ENCODE measurements around the gene AMIGO2.
A peak's percentile ranks its signal among the peaks of the same experiment; 100 is the strongest.

Gene AMIGO2

DNA sequence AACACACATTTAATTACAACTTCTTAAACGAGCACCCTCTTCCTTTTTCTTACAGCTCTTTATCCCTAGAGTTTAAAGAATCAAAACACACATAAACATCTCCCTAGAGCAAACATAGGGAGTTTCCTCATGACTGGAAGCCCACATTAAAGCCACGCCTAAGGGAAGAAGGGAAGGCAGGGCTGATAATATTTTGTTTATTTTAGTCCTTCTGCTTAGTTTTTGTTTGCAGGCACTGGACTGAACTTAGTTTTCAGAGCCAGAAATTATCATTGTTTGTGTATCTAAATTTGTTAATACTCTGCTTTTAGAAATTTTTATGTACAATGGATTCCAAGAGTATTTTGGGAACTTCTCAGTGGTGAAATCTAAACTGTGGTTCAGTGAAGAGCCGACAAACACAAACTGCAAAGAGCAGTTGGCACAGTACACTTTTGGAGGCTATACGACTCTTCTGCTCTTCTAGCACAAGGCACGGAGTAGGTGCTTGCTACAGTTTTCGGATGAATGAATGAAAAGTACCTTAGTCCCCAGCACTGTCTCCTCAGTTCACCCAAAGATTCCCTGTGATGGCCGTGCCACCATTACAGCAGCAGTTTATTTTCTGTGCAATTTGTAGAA lies 17.6 kb upstream of the AMIGO2 start:
- no peak for DNase-seq

- DNase-seq, result no peak
Observed at GRCh38 chr12:47095446-47096236, 15.9 kb upstream of the AMIGO2 start.

DNA sequence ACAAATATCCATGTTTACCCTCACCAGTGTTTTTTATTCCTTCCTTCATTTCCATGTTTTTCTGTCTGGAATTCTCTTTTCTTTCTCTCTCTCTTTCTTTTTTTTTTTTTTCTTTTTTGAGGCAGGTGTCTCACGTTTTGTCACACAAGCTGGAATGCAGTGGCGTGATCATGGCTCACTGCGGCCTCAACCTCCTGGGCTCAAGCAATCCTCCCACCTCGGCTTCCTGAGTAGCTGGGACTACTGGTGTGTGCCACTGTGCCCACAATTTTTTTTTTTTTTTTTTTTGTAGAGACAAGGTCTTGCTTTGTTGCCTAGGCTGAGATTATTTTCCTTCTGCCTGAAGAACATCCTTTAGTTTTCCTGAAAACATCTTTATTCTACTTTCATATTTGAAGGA lies 15.0 kb upstream of the AMIGO2 start:
- DNase-seq, result no peak

GRCh38 chr12:47091009-47091408 lies 11.2 kb upstream of the AMIGO2 start:
- DNase-seq, result no peak

DNA sequence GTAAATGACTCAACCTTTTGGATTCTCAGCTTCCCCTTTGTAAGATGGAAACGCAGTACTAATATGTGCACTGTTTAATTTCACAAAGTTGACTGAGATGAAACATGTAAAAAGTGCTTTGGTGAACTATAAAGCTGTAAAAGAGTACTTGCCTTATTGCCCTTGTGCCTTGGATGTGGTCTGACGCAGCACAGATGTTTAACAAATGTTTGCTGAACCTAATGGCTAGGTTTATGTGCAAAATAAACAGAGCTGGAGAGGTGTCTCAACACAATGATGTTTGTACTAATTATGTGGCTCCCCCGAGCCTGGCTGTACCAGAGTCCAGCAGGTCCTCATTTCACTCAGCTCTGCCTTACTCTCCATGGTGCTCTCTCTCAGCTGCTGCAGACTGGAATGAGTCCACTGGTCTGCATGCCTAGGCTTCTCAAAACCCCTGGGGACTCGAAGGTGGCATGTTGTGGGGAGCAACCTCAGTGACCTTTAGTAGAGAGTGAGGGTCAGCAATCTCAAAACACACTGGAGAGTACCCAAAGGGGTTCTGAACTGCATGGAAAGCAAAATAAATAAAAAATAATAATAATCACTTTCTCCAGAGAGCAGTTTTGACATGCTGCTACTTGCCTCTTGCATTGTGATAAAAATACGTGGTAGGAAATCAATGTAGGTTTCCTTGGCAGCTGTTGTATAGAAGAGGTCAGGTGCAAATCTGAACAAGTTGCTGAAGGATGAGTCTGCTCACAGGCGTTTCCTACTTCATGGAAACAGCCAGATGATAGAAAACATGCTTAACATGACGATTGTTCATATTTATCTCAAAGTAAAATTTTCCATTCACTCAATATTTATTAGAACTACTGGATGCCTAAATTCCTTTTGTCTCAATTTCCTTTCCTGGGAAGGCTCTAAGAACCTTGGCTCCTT lies 8.5 kb upstream of the AMIGO2 start:
- no peak for DNase-seq

DNA sequence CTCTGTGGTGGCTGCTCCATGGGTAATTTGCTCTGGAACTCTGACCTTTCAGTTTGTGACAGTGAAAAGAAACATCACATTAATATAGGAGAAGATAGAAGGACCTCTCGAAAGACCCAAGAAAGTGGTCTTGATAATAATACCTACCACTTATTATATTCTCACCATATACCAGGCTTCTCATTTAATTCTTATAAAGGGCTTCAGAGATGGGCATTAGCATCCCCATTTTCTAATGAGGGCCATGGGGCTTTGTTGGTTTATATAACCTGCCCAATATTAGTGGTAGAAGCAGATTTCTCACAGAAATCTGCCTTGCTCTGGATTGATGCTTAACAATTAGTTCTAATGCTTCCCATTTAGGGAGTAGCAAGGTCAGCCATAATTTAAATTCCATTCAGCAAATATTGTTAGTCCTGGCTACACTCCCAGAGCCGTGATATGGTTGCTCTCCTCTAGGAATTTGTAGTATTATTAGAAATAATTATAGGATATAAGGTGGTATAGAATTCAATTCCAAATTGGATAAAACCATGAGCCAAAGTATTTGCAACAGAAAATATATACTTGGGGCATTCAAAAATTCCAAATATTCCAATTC lies 7.4 kb upstream of the AMIGO2 start:
- no peak for DNase-seq

DNA sequence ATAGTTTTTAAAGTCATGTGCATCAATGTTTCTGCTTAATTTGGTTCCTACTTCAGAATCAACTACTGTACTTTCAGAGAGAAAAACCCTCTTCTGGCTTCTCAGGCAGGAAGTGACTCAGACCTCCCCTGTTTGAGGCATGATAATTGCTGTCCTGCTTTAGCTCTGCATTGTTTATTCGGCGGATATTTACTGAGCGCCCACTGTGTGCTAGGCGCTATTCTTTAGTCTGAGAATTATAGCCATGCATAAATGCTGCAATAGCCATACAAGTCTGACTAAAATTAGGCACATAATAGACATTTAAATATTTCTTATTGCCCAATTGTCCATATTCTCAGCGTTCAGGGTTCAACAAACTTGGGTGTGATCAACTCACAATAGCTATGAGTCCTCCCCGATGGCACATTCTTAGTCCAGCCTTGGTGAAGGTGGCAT lies 6.1 kb upstream of the AMIGO2 start:
- DNase-seq, result peak in 1 of 2 experiments; percentile 57

DNA sequence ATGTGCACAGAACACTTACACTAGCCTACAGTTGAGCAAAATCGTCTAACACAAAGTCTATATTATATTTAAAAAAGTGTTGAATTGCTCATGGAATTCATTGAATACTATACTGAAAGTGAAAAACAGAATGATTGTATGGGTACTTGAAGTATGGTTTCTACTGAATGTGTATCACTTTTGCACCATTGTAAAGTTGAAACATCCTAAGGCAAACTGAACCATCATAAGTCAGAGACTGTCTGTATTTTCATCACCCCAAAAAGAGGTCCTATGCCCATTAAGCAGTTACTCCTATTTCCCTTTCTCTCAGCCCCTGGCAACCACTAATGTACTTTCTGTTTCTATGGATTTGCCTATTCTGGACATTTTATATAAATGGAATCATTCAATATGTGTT lies 4.4 kb upstream of the AMIGO2 start:
- no peak for DNase-seq

DNA sequence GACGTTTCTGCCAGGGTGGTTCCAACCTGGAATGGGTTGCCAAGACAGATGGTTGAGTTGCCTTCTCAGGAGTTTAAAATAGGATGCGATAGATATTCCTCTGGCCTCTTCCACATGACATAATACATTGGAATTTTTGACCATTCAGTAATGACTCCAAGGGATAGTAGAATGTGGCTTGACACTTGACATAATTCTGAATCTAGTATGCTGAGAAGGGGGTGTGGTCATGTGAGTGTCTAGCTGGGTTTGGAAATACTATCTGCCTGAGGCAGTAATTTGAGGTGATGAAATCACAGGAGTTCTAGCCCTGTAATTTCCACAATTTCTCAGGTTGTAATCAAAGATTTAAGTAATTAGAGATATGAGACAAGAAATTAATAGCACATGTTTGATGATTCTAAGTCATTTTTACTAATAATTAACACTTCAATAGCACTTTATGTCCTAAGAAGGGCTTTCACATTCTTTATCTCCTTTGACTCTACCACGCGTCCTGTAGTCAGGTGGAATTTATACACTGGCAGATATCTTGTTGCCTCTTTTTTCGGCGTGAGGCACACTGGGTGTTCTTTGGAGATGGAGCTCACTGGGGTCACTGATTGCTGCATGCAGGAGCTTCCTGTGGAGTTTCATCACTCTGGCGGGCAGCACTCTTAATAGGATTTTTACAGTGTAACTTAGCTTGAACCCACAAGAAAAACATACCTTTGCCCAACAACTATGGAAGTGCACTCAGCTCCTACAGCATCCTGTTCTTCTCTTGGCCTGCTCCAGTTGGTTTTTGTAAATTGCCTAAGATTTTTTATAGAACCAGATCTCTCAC lies 3.2 kb upstream of the AMIGO2 start:
- DNase-seq, result no peak

- no peak for DNase-seq
Observed at GRCh38 chr12:47082283-47082682, 2.5 kb upstream of the AMIGO2 start.

DNA sequence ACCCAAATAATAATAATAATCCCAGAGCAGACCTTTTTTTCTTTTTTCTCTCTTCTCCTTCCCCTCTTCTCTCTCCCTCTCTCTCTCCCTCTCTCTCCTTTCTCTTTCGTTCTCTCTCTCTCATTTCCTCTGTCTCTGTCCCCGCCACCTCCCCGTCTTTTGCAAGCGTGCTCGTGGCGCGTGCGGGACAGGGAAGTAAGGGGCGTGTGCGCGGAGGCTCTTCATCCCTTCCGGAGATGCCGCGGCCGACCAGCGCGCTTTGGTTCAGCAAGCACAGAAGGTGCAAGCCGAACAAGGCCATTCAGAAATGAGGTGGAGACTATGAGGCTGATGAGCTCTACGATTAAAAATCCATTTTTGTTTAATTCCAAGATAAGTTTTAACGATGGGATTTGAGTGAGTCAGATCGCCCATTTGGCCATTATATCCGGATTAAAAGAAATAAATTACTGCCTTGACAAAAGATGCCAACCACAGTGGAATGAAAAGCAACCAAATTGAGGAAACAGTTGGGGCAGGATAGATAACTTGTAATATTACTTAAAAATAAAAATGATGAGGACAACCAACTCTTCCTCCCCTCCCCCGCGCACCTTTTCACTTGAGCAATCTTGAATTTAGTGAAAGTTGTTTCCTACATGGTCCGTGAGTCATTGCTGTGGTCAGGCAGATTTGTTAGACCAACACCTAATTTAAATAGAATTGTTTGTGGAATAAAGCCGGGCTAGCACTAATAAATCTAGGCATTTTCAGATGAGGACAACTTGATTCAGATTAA lies 1.2 kb upstream of the AMIGO2 start:
- DNase-seq, result peak; percentile 48 to 52

DNA sequence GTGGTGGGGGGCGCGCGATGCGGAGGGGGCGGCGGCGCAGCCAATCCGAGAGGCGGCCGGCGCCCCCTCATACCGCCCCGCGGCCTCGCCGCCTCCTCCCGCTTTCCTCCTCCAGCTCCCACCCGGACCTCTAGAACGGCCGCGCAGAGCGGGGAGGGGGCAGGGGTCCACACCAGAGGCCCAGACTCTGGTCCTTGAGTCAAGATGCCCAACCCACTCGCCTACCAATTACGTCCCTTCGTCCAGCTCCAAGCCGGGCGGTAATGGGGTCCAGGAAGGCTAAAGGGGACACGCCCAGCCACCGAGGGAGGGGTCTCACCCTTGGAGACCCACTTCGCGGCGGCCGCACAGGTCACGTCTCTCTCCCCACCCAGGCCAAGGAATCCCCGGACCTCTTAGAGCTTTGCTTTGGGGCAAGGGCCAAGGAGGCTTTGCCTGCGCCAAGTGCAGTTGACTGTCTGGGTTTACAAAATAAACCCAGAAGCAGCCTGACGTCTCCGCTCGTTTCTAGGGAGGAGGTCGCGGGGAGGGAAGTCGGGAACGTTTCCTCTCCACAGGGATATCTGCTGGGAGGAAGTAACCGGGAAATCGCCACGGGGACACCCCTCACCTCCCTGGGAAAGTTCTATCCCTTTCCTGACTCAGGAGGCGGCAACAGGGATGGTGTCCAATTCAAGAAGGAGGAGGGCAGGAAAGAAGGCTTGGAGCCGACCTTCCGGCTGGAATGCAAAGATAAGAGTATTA lies 394 bp upstream of the AMIGO2 start:
- peak; percentile 33 to 56 for DNase-seq

- peak; percentile 31 to 34 for DNase-seq
Observed at GRCh38 chr12:47078733-47079467, 859 bp downstream of the AMIGO2 start.

GRCh38 chr12:47078086-47078395 lies 1.7 kb downstream of the AMIGO2 start:
- no peak for DNase-seq

- no peak for DNase-seq
Observed at GRCh38 chr12:47077206-47078085, 2.3 kb downstream of the AMIGO2 start.

DNA sequence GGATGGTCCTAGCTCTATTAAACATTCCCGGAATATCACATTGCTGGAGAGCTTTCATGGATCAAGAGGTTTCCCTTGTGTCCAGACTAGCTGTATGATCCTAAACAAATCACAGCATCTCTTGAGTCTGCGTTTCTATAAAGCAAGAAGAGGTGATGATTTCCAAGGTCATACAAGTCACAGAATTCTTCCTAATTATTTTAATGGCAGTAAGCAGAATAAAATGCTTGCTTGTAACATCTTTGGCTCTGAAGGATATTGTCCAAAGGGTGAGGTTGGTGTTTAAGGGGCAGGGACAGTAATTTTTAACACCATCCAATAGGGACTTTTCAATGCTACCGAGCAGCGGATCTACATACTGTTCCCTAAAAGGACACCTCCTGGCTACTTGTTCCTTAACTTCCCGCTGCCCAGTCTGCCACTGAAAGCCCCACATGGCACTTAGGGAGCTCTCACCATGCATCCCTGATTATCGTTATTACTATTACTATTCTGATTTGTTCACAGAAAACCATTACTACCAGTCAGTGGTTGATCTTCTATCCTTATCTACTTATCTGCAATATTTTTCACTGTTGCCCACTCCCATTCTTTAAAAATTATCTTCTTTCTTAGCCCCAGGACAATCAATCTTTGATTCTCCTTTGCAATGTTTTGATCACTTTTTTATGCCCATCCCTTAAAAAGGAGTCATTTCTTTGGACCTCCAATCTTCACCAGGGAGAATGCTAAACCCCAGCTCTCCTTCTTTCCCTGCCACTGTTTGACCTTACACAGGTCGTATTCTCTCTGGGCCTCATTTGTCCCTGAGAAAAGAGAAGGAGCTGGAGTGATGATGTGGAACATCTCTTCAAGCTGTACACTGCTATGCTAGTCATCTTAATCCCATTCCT lies 4.3 kb downstream of the AMIGO2 start:
- no peak for DNase-seq

- DNase-seq, result no peak
Observed at GRCh38 chr12:47074757-47075156, 5.0 kb downstream of the AMIGO2 start.

DNA sequence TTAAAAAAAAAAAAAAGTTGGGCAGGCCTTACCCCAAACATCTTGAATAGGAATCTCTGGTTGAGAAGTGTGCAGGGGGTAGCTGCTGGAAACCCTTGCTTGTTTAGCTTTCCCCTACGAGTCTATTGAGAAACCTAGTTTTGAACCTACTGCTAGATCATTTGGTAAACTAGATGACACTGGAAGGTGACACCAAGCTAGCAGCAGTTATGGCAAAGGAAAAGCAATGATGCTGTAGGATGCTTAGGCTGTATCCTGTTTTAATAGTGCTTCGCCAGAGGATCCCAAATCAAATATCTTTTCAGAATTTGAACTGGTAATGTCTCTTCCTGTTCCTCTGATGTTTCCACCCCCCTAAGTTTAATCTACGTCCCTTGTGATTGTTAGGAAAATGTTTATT lies 5.8 kb downstream of the AMIGO2 start:
- no peak for DNase-seq
